Epithelial cell of esophagus (primary cell): ENCODE results near the gene FOCAD.

ENCODE experiments used
- DNase-seq: peaks from one replicate; pipeline ENCODE4 v3.0.0; 2010; ENCODE audit warnings: low read depth
- H3K4me3 ChIP-seq: 2 replicates; pipeline ENCODE4 v1.5.1; 2011; ENCODE audit warnings: mild to moderate bottlenecking, low read length, control low read depth
- CTCF ChIP-seq: IDR thresholded peaks from 2 replicates; pipeline ENCODE4 v1.5.1; 2011; ENCODE audit warnings: low read depth, mild to moderate bottlenecking, low read length, control low read depth, inconsistent platforms; ENCODE audit not compliant: insufficient read depth; ENCODE audit errors: missing control alignments

Gene FOCAD

GRCh38 chr9:21018177-21018576 is 334.1 kb downstream of the FOCAD start:
- TF ChIP-seq CTCF = no peak
- H3K4me3 ChIP-seq = no peak overlapping the region
- no peak for DNase-seq

DNA sequence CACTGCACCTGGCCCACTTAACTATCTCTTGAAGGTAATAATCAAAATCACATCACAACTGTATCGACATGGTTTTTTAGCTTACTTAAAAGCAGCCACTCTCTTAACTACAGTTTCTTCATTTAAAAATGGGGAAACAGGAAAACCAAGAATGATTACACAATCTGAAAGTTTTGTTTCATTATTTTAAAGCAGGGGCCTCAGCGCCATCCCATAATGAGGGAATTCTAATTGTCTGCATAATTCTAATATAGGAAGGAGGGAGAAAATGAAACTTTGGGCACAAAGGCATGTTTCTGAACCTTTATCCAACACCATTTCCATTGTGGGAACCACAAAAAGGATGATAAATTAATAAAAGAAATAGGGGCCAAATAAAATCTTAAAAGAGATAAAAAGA is 339.8 kb downstream of the FOCAD start:
- no peak overlapping the region for H3K4me3 ChIP-seq
- TF ChIP-seq CTCF = no peak
- no peak for DNase-seq

DNA sequence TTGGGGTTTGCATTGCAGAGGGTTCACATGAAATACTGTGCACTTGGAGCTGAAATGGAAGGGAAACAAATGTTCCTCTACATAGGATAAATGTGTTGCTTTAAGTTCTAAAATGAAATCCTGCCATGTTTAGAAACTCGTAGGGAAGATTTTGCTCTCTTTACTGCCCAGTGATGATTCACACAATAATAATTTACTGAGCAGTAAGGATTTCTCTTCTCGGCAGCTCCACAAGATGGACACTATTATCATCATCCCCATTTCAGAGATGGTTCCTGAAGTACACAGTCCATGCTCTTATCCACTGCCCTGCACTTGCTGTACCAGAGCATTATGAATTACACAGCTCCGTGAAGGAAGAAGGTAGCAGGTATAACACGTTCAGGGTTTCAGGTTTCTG is 343.2 kb downstream of the FOCAD start:
- H3K4me3 ChIP-seq = no peak overlapping the region
- TF ChIP-seq CTCF = no peak
- DNase-seq = peak; percentile 14

DNA sequence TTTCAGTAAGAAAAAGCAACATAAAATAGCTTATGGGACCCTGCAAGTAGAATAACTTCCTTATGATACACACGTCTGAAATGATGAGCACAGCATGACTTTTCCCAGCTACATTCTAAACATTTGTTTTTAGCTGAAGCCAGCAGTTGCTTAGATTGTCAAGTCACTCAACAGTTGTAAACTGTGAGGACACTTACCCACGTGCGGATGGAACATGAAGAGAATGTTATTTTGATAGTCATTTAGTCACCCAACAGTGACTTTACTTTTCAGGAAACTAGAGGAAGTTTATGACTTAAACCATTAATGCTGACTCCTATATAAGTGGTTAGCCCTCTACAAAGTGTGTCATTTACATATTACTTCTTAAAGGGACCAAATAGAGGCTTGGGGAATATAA is 344.4 kb downstream of the FOCAD start:
- H3K4me3 ChIP-seq = no peak overlapping the region
- TF ChIP-seq CTCF = no peak
- DNase-seq = no peak

- no peak for TF ChIP-seq CTCF
- no peak for DNase-seq
- no peak overlapping the region for H3K4me3 ChIP-seq
Measured at GRCh38 chr9:21029661-21030060, 345.6 kb downstream of the FOCAD start.

DNA sequence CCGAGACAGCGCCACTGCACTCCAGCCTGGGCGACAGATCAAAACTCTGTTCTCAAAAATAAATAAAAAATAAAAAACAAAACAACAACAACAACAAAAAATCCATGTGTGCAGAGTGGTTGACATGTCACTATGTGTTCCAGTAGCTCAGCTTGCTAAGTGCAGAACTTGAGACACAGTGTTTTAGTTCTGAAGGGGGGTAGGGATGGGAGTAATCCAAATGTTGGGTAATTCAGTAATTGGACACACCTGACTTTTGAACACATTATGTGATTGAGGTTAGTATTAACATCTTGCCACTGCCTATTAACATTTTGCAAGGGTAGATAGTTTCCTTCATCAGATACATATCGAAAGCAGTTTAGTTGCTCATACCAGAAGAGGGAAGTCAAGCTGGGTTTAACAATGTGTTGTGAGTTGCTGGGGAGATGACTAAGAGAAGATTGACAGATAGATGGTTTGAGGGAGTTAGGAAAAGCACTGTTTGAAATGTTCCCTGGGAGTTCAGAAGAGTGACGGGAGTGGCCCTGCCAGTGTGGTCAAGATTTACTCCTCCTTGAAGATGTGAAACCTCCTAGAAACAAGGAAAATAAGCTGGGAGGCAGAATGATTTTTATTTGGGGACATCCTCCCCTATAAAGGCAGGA is 346.5 kb downstream of the FOCAD start:
- TF ChIP-seq CTCF = no peak
- H3K4me3 ChIP-seq = no peak overlapping the region
- DNase-seq = peak; percentile 65

- no peak for TF ChIP-seq CTCF
- peak within 1 kb of the TSS; percentile 41 for H3K4me3 ChIP-seq
- DNase-seq = peak; percentile 57
Measured at GRCh38 chr9:21031091-21031807, 347.2 kb downstream of the FOCAD start, which contains the start of gene HACD4. Gene HACD4, minus strand, starts transcription at chr9:21031640. Its CDS starts 50 bp downstream, at chr9:21031590.
